ENCODE results near the gene PRELID1. TPM values are rescaled to one million over a fixed set of nuclear protein-coding genes. Genes with fewer than 3 reads are reported as not detected.

The PRELID1 gene
- total RNA-seq, 1 donor from 2014 or later: 81.2 TPM

DNA sequence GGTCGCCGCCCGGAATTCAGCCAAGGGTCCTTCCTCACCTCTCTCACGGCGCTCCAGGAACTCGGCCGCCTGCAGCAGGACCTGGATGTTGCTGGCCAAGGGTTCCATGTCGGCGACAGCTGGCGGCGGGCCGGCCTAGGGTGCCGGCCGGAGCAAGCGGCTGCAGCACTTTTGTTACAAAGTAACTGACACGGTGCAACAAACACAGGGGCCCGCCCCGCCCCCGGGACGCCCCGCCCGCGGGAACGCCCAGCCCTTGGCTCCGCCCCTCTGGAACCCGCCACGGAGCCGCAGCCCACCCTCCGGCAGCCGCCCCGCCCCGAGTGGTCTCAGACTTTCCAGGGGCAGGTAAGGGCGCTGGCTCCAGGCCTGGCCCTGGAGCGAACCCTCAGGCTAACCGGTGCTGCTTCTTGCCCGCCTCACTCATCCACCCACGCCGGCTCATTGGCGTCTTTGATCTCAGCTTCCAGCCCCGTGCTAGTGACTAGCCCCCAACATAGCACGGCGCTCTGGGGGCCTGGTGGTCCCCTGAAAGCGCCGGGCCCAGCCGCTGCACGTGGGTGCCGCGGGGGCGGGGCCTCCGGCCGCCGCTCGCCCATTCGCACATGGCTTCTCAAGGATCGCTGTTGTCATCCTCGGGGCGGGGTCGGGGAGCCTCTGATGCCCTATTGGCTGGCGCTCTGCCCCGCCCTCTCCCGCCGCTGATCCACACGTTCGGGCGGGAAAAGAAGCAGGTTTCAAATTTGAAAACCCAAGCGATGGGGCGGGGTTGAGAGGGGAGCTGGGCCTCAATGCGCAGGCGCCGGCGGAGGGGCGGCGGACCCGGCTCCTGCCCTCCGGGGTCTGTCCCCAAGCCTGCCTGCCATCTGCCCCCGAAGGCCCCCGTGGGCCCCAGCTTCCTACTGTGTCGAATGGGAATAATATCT lies 8.4 kb downstream of the PRELID1 start, which contains the start of gene MXD3:
MXD3 (minus strand) TSS at position 176 of the 926 bp plus-strand sequence; CDS start at position 108, 68 bp downstream.
- TF ChIP-seq, protein P1, sequence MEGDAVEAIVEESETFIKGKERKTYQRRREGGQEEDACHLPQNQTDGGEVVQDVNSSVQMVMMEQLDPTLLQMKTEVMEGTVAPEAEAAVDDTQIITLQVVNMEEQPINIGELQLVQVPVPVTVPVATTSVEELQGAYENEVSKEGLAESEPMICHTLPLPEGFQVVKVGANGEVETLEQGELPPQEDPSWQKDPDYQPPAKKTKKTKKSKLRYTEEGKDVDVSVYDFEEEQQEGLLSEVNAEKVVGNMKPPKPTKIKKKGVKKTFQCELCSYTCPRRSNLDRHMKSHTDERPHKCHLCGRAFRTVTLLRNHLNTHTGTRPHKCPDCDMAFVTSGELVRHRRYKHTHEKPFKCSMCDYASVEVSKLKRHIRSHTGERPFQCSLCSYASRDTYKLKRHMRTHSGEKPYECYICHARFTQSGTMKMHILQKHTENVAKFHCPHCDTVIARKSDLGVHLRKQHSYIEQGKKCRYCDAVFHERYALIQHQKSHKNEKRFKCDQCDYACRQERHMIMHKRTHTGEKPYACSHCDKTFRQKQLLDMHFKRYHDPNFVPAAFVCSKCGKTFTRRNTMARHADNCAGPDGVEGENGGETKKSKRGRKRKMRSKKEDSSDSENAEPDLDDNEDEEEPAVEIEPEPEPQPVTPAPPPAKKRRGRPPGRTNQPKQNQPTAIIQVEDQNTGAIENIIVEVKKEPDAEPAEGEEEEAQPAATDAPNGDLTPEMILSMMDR (IDR thresholded peaks at IDR 0.05; ENCODE audit: unreplicated experiment): no peak
- Mint-ChIP-seq H3K4me1 (peaks cover 17% of the 10 kb centered on the region), H3K27ac (peak within 1 kb of the TSS; percentile 79), H3K27me3 (ENCODE audit: low read depth) (no peaks in the 10 kb centered on the region), H3K9me3 (no peaks in the 10 kb centered on the region), H3K36me3 (peaks cover 2% of the 10 kb centered on the region), H3K4me3 (peak within 1 kb of the TSS; percentile 79)
- peak; percentile 95 to 96 for DNase-seq (ENCODE audit: low spot score in 2 of 2, unreplicated experiment in 2 of 2)

- H3K36me3 Mint-ChIP-seq: peaks cover 1% of the 10 kb centered on the region
- H3K4me1 Mint-ChIP-seq: peaks cover 17% of the 10 kb centered on the region
- H3K27ac Mint-ChIP-seq: no peak overlapping the region
- H3K27me3 Mint-ChIP-seq (ENCODE audit: low read depth): no peaks in the 10 kb centered on the region
- TF ChIP-seq, protein P1 (IDR thresholded peaks at IDR 0.05; ENCODE audit: unreplicated experiment): no peak
- H3K4me3 Mint-ChIP-seq: peak overlapping the region; percentile 79
- no peaks in the 10 kb centered on the region for H3K9me3 Mint-ChIP-seq
- no peak for DNase-seq (ENCODE audit: low spot score in 2 of 2, unreplicated experiment in 2 of 2)
These were observed 9.1 kb downstream of the PRELID1 start for GRCh38 chr5:177312649-177313181.

DNA sequence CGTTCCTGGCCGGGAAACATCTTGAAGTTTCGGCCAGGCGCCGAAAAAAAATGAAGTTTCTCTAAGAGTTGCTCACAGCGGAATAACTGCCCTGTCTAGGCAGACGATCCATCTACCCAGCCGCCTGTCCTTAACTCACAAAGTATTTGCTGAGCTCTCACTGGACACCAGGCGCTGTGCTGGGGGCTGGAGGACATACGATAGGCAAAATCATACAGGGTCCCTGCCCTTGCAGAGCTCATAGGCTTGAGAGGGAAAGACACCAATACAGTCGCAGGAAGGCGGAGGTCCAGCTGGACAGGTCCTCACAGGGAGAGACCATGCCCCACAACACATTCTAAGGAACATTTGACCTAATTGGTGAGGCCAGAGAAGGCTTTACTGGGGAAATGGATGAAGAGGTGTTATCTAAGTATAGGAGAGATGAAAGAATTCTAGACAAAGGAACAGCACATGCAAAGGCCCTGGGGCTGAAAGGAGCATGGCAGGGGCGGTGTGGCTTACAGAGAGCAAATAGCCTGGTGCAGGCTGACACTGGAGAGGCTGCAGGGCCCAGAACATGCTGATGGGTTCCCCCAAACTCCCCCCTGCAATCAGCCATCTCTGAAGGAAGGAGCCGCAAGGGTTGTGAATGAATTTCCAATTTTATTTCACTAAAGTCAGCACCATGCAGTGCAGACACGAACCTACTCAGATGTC lies 10.1 kb downstream of the PRELID1 start:
- no peak for DNase-seq (ENCODE audit: low spot score in 2 of 2, unreplicated experiment in 2 of 2)
- TF ChIP-seq, protein P1 (IDR thresholded peaks at IDR 0.05; ENCODE audit: unreplicated experiment): no peak
- H3K9me3 Mint-ChIP-seq: no peaks in the 10 kb centered on the region
- H3K27me3 Mint-ChIP-seq (ENCODE audit: low read depth): no peaks in the 10 kb centered on the region
- no peak overlapping the region for H3K4me3 Mint-ChIP-seq
- peaks cover 1% of the 10 kb centered on the region for H3K36me3 Mint-ChIP-seq
- no peak overlapping the region for H3K27ac Mint-ChIP-seq
- peaks cover 17% of the 10 kb centered on the region for H3K4me1 Mint-ChIP-seq

DNA sequence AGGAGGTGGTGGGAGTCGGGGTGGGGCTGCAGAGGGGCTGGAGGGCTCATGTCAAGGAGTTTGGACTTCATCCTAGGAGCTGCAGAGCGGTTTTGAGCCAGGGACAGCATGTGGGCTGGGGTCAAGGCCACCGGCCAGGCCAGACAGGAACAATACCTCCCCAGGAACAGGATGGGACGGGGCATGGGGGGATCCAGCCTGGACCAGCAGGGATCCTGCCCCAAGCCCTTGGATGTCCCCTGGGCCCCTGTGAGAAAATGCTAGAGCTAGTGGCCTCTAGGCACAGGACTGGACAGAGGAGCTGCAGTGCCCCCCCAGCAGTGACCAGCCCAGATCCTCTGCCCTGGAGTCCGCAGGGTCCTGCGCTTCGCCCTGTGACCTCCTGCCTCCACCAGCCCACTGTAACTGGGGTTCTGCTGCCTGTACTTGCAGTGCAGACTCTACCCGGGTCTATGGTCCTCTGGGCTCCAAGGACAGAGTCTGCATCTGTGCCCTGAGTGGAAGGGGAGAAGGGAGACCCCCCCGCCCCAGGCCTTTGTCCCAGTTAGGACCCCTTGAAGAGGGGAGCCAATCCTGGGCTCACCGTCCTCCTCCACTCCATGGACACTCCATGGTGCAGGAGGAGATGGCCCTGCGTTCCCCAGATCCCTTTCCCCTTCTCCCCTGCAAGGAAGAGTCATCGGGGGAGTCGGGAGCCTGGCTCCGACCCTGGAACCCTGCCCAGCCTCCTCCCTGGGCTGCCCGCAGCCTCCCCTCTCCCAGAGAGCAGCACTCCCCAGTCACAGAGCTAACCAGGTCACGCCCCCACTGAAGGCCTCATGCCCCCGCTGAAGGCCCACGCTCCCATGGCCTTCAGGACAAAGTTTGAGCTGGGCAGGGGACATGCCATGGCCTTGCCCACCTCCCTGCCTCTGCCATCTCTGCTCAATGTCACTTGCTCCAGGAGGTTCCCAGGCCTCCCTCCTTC lies 11.1 kb downstream of the PRELID1 start:
- no peak overlapping the region for H3K27ac Mint-ChIP-seq
- H3K36me3 Mint-ChIP-seq: peaks cover 1% of the 10 kb centered on the region
- H3K9me3 Mint-ChIP-seq: peaks cover 4% of the 10 kb centered on the region
- TF ChIP-seq, protein P1 (IDR thresholded peaks at IDR 0.05; ENCODE audit: unreplicated experiment): no peak
- H3K4me3 Mint-ChIP-seq: no peak overlapping the region
- peaks cover 17% of the 10 kb centered on the region for H3K4me1 Mint-ChIP-seq
- no peaks in the 10 kb centered on the region for H3K27me3 Mint-ChIP-seq (ENCODE audit: low read depth)
- DNase-seq (ENCODE audit: low spot score in 2 of 2, unreplicated experiment in 2 of 2): no peak

DNA sequence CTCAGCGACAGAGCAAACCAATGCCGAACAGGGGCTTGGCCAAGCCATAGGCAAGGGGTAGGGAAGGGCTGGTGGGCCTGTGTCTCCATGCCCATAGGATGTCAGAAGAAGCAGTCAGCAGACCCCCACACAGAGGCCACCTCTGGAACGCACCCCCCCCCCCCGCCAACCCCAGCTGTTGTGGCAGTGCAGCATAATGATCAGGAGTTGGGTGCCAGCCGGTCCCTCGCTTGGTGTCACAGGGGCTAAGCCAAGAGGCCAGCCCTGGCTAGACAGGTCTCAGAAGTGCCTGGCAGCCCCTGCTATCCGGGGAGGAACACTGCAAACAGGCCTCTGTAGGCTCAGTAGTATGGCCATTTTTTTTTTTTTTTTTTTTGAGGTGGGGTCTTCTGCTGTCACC lies 11.8 kb downstream of the PRELID1 start:
- H3K27ac Mint-ChIP-seq: no peak overlapping the region

More for the DNA sequence above, 11.8 kb downstream of the PRELID1 start:
- H3K36me3 Mint-ChIP-seq: peaks cover 1% of the 10 kb centered on the region
- no peak for DNase-seq (ENCODE audit: low spot score in 2 of 2, unreplicated experiment in 2 of 2)
- no peaks in the 10 kb centered on the region for H3K27me3 Mint-ChIP-seq (ENCODE audit: low read depth)
- TF ChIP-seq, protein P1 (IDR thresholded peaks at IDR 0.05; ENCODE audit: unreplicated experiment): no peak
- peaks cover 7% of the 10 kb centered on the region for H3K9me3 Mint-ChIP-seq
- no peak overlapping the region for H3K4me3 Mint-ChIP-seq
- H3K4me1 Mint-ChIP-seq: peaks cover 13% of the 10 kb centered on the region
